Uterus (tissue), 2 donors: ENCODE measurements around the gene COPB2.

Source experiments
- CTCF ChIP-seq, 4 experiments: fragments of 200-600 bp in 2 of 4; fragments of 450-650 bp in 2 of 4; sonication (generic) in 2 of 4; IDR thresholded peaks; one replicate each; pipeline ENCODE4 v1.5.1; 2016 to 2019; ENCODE audit warnings: antibody characterized with exemption in 4 of 4, mild to moderate bottlenecking in 2 of 4, moderate library complexity in 1 of 4
- POLR2A ChIP-seq, 2 donors: fragments of 450-650 bp; IDR thresholded peaks; one replicate each; pipeline ENCODE4 v1.6.1; 2016; ENCODE audit warnings: antibody characterized with exemption in 2 of 2, mild to moderate bottlenecking in 1 of 2, moderate library complexity in 1 of 2

GRCh38 chr3:139377378-139377777 lies 12.1 kb downstream of the COPB2 start:
- TF ChIP-seq POLR2A (IDR thresholded peaks at IDR 0.05) (no peak), CTCF (IDR thresholded peaks at IDR 0.05) (no peak)
